Activated naive CD8-positive, alpha-beta T cell treated with anti-CD3 and anti-CD28 coated beads, Interleukin-2, amount 10 ng/mL, durations not matched to agents 7 days and 5 days (primary cell): ENCODE results near the gene FAM193B. TPM values are rescaled to one million over a fixed set of nuclear protein-coding genes. Genes with fewer than 3 reads are reported as not detected.
A peak's percentile ranks its signal among the peaks of the same experiment; 100 is the strongest.

Experiments used
- ATAC-seq: fragments of 150-1000 bp; cut with Tn5 transposase; one replicate; pipeline ENCODE4 v1.10.0; 2021; ENCODE audit warnings: low read depth, moderate library complexity
- POLR2A ChIA-PET: fragments of 350-600 bp; sonication (Branson Sonifier 250); formaldehyde crosslinking; loops from one replicate; lab custom pipeline; 2021; ENCODE audit warnings: antibody characterized with exemption; lab: Charles Lee
- DNase-seq: peaks from one replicate; pipeline ENCODE4 v3.0.0; 2021
- H3K27ac Mint-ChIP-seq: one replicate; pipeline ENCODE4 v1.8.0; 2022; ENCODE audit warnings: mild to moderate bottlenecking, mixed read lengths
- H3K27me3 Mint-ChIP-seq: one replicate; pipeline ENCODE4 v1.8.0; 2022; ENCODE audit warnings: mild to moderate bottlenecking, moderate library complexity, mixed read lengths
- H3K36me3 Mint-ChIP-seq: one replicate; pipeline ENCODE4 v1.8.0; 2021; ENCODE audit warnings: mild to moderate bottlenecking, mixed read lengths
- H3K4me1 Mint-ChIP-seq: one replicate; pipeline ENCODE4 v1.8.0; 2021; ENCODE audit warnings: mixed read lengths
- H3K4me3 Mint-ChIP-seq: one replicate; pipeline ENCODE4 v1.8.0; 2022; ENCODE audit warnings: mild to moderate bottlenecking, moderate library complexity, mixed read lengths
- H3K9me3 Mint-ChIP-seq: one replicate; pipeline ENCODE4 v1.8.0; 2021; ENCODE audit warnings: mixed read lengths
- total RNA-seq, 2 experiments: library from RNA; stranded (reverse); gene quantifications; one replicate each; pipeline ENCODE4 v1.2.3, GENCODE V29; 2021

FAM193B gene
- total RNA-seq, 2 experiments from 2014 or later: 142 to 153 TPM

GRCh38 chr5:177495243-177496060, 58.9 kb downstream of the FAM193B start:
- H3K4me3 Mint-ChIP-seq: peak overlapping the region; percentile 87
- ATAC-seq: no peak
- H3K27me3 Mint-ChIP-seq: peaks cover 17% of the 10 kb centered on the region
- POLR2A ChIA-PET: interaction anchor here (0.5 to 4.1 kb wide), 10 partner anchors 15 to 105 kb away, joined by 3 to 34 read pairs (median 6); partner anchors contain the start of genes DBN1 and DDX41
- H3K36me3 Mint-ChIP-seq: peaks cover 6% of the 10 kb centered on the region
- H3K27ac Mint-ChIP-seq: peak overlapping the region; percentile 48
- H3K4me1 Mint-ChIP-seq: peaks cover 31% of the 10 kb centered on the region
- H3K9me3 Mint-ChIP-seq: no peaks in the 10 kb centered on the region
- no peak for DNase-seq

DNA sequence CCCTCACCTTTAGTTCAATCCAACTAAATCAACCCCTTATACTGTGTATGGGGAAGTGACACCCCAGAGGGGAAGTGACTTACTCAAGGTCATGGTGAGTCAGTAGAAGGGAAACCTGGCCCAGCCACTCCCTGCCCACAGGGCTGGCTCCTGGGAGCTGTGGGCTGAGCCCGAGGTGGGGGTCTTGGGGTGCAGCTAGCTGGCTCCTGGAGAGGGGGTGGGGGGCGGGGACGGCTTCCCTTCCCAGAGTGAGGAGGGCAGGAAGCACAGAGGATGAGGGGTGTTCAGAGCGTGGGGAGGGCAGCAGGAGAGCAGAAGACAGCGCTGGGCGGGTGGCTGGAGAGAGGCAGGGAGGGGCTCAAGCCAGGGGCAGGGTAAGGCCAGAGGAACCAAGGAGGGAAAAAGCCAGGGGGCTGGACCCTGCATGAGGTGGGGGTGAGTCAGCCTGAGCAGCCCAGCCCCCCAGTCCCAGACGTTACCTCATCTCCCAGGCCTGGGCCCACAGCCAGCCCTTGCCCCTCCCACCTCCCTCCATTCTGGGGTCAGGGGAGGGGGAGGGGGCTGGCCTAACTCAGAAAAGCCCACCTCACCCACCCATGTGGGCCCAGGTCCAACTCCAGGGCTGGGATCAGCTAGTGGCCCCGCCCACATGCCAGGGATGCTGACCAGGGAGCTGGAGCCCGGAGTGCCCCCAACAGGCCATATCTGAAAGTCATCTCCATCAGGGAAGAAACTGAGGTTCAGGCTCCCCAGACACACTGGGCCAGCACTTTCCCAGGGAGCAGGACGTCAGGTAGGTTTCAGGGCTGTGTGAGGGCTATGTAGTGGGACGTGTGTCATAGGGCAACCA, 59.8 kb downstream of the FAM193B start:
- Mint-ChIP-seq H3K4me3 (peak overlapping the region; percentile 44), H3K4me1 (peaks cover 31% of the 10 kb centered on the region), H3K27ac (peak overlapping the region; percentile 85), H3K9me3 (no peaks in the 10 kb centered on the region), H3K27me3 (peaks cover 11% of the 10 kb centered on the region), H3K36me3 (peaks cover 12% of the 10 kb centered on the region)
- DNase-seq (no peak), ATAC-seq (peak; percentile 15)
- POLR2A ChIA-PET: interaction anchor here (1.1 to 4.1 kb wide), 8 partner anchors 14 to 92 kb away, joined by 3 to 21 read pairs (median 4); partner anchors contain the start of gene DBN1

DNA sequence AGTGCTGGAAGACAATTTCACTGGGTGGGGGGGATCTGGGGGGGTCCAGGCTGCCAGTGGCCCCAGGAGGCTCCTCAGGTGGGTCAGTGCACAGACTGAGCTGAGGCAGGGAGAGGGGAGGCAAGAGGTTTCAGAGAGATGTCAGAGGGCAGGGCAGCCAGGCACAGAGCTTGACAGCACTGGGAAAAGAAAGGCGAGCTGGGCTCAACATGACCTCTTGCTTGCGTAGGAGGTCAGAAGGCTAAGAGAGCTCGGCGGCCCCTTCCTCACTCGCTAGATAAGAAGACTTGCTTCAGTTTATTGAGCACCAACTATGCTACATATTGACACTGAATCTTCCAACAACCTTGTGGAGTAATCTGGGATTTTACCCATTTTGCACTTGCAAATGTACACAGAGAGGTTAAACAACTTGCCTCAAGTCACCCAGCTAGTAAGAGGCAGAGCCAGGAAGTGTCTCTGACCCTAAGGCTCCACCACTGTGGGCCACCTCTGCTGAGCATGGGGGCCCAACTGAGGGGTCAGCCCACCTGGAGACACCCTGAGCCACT, 60.5 kb downstream of the FAM193B start:
- Mint-ChIP-seq H3K27me3 (peaks cover 8% of the 10 kb centered on the region), H3K9me3 (no peaks in the 10 kb centered on the region), H3K36me3 (peaks cover 12% of the 10 kb centered on the region), H3K4me3 (peak overlapping the region; percentile 44), H3K4me1 (peaks cover 30% of the 10 kb centered on the region), H3K27ac (peak overlapping the region; percentile 85)
- ATAC-seq: no peak
- POLR2A ChIA-PET: interaction anchor here (1.1 to 4.1 kb wide), 4 partner anchors 16 to 38 kb away, joined by 3 to 21 read pairs (median 6); partner anchors contain the start of gene DBN1
- DNase-seq: no peak

GRCh38 chr5:177492841-177493240, 61.5 kb downstream of the FAM193B start:
- POLR2A ChIA-PET: interaction anchor here (2.2 to 4.1 kb wide), 2 partner anchors 20 to 37 kb away, joined by 9 to 21 read pairs; partner anchors contain the start of gene DBN1
- Mint-ChIP-seq H3K4me3 (no peak overlapping the region), H3K27me3 (no peaks in the 10 kb centered on the region), H3K9me3 (no peaks in the 10 kb centered on the region), H3K27ac (peak overlapping the region; percentile 60), H3K4me1 (peaks cover 21% of the 10 kb centered on the region), H3K36me3 (peaks cover 12% of the 10 kb centered on the region)
- ATAC-seq: no peak
- DNase-seq: no peak

DNA sequence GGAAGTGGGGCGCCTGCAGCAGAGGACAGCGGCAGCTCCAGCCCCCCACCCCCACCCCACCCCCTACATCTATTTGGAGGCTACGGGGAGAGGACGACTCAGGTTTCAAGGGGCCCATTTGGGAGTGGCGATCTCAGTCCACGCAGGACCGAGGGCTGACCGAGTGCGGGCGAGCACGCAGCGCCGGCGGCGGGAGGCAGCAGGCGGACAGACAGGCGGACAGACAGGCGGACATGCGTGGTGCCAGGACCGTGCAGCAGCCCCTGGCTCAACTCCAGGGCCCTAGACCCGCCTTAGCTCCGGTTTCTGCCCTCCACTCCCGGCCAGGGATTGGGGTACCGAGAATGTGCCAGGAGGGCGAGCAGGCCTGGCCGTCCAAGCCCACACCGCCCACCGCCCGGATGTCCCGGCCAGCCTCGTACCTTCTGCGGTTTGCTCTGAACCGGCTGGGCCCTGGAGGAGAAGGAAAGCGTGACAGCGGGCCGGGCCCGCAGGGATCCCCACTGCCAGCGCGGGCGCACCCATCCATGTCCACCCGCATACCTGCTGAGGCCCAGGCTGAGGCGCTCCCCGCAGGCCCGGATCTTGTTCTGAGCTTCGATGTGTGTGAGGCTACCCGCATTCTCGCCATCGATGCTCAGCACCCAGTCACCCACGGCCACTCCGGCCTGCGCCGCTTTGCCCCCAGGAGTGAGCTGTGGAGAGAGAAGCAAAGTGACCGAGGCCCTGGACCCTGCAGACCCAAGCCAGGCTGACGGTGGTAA, 62.2 kb downstream of the FAM193B start:
- Mint-ChIP-seq H3K36me3 (peaks cover 12% of the 10 kb centered on the region), H3K4me1 (peaks cover 20% of the 10 kb centered on the region), H3K27ac (no peak overlapping the region), H3K27me3 (no peaks in the 10 kb centered on the region), H3K4me3 (no peak overlapping the region), H3K9me3 (no peaks in the 10 kb centered on the region)
- DNase-seq: no peak
- ATAC-seq: no peak
- POLR2A ChIA-PET: interaction anchor here (2.2 to 4.1 kb wide), 2 partner anchors 20 to 37 kb away, joined by 9 to 21 read pairs; partner anchors contain the start of gene DBN1

- H3K27ac Mint-ChIP-seq: no peak overlapping the region
- H3K4me1 Mint-ChIP-seq: peaks cover 20% of the 10 kb centered on the region
- peaks cover 14% of the 10 kb centered on the region for H3K36me3 Mint-ChIP-seq
- H3K4me3 Mint-ChIP-seq: no peak overlapping the region
- POLR2A ChIA-PET: interaction anchor here (4.1 kb wide), 1 partner anchor 19 kb away, joined by 21 read pairs; the partner anchor contains the start of gene DBN1
- ATAC-seq (peak; percentile 13), DNase-seq (peak; percentile 74)
- H3K27me3 Mint-ChIP-seq: no peaks in the 10 kb centered on the region
- no peaks in the 10 kb centered on the region for H3K9me3 Mint-ChIP-seq
These were observed 62.9 kb downstream of the FAM193B start for GRCh38 chr5:177491429-177491945.

DNA sequence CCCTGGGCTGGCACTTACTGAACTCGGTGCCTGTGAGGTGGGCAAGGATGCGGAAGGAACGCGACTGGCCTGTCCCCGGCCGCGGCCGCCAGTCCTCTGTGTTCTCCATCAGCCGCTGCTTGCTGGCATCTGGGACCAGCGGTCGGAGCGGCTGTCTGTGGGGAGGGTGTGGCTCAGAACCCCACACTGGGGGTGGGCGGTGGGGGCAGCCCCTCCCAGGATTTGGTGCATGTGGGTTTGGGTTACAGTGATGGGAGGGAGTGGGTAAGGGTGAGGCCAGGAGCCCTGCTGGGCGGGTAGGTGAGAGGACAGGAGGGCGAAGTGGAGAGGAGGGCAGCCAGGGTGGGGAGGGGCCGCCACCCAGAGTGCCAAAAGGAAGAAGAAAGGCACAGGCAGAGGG, 63.4 kb downstream of the FAM193B start:
- Mint-ChIP-seq H3K27ac (no peak overlapping the region), H3K4me3 (no peak overlapping the region), H3K27me3 (no peaks in the 10 kb centered on the region), H3K4me1 (peaks cover 15% of the 10 kb centered on the region), H3K9me3 (no peaks in the 10 kb centered on the region), H3K36me3 (peaks cover 17% of the 10 kb centered on the region)
- no peak for ATAC-seq
- POLR2A ChIA-PET: no interaction called here
- no peak for DNase-seq

- Mint-ChIP-seq H3K36me3 (peaks cover 17% of the 10 kb centered on the region), H3K4me3 (no peak overlapping the region), H3K4me1 (peaks cover 13% of the 10 kb centered on the region), H3K9me3 (no peaks in the 10 kb centered on the region), H3K27ac (no peak overlapping the region), H3K27me3 (no peaks in the 10 kb centered on the region)
- POLR2A ChIA-PET: interaction anchor here (0.6 kb wide), 1 partner anchor 10 kb away, joined by 3 read pairs; no protein-coding TSS in a partner anchor
- DNase-seq (no peak), ATAC-seq (no peak)
These were observed 63.9 kb downstream of the FAM193B start for GRCh38 chr5:177490311-177490991.

DNA sequence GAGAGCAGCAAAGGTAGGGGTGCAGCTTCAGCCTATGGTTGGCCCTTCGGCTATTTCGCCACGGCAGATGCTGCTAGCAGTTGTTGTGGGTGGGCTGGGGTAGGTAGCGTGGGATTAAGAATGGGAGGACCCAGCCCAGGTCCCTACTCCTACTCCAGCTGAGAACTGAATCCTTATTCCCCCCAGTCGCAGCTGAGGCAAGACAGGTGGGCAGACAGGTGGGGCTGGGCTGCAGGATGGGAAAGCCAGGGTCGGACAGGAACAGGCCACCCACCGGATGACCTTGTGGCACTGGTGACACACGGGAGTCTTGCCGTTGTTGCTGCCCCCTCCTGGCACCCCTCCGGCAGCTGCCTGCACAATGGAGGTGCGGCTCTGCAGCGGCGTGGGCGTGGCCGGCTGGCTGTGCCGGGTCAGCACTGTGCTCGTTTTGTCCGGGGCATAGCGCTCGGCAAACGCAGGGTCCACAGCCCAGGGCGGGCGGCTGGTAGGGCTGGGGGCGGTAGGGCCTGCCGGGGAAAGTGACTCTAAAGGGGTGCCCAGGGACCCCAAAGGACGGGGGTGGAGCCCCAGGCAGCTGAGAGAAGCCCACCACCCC, 65.1 kb downstream of the FAM193B start:
- peaks cover 8% of the 10 kb centered on the region for H3K4me1 Mint-ChIP-seq
- H3K27ac Mint-ChIP-seq: no peak overlapping the region
- no peaks in the 10 kb centered on the region for H3K27me3 Mint-ChIP-seq
- ATAC-seq: no peak
- H3K36me3 Mint-ChIP-seq: peaks cover 17% of the 10 kb centered on the region
- H3K9me3 Mint-ChIP-seq: no peaks in the 10 kb centered on the region
- no peak for DNase-seq
- POLR2A ChIA-PET: no interaction called here
- H3K4me3 Mint-ChIP-seq: no peak overlapping the region

DNA sequence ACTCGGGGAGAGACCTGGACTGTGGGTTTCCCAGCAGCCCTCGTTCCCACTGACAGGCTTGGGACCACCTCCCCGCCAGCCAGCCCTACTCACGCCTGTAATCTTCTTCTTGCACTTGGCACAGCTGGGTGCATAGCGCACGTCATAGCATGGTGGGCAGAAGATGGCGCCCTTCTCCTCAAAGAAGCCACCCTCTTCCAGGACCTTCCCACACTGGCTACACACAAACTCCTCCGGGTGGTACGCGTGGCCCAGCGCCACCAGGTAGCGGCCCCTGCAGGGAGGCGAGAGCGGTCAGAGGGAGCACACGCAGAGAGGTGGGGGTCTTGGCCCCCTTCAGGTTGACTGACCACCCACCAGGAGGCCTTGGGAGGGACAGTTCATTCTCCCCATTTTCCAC, 66.4 kb downstream of the FAM193B start:
- no peak for ATAC-seq
- no peak for DNase-seq
- peaks cover 3% of the 10 kb centered on the region for H3K4me1 Mint-ChIP-seq
- H3K9me3 Mint-ChIP-seq: no peaks in the 10 kb centered on the region
- H3K36me3 Mint-ChIP-seq: peaks cover 20% of the 10 kb centered on the region
- no peaks in the 10 kb centered on the region for H3K27me3 Mint-ChIP-seq
- H3K27ac Mint-ChIP-seq: no peak overlapping the region
- POLR2A ChIA-PET: no interaction called here
- no peak overlapping the region for H3K4me3 Mint-ChIP-seq

DNA sequence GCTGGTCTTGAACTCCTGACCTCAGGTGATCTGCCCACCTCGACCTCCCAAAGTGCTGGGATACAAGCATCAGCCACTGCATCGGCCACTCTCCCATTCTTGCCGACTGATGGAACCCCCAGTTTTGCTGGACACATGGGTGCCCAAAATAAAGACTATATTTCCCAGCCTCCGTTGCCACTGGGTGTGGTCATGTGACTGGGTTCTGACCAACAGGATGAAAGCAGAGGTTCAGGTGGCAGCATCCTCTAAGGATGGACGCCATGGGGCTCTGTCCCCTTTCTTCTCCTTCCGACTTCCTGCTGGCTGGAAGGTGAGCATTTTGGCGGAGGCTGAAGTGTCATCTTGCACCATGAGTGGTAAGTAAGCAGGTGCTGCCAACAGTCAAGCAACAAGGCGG, 67.2 kb downstream of the FAM193B start:
- Mint-ChIP-seq H3K9me3 (no peaks in the 10 kb centered on the region), H3K4me1 (peaks cover 6% of the 10 kb centered on the region), H3K27me3 (no peaks in the 10 kb centered on the region), H3K27ac (no peak overlapping the region), H3K4me3 (no peak overlapping the region), H3K36me3 (peaks cover 23% of the 10 kb centered on the region)
- DNase-seq (no peak), ATAC-seq (no peak)
- POLR2A ChIA-PET: no interaction called here
